ENCODE measurements around the gene TIMD4.

DNA sequence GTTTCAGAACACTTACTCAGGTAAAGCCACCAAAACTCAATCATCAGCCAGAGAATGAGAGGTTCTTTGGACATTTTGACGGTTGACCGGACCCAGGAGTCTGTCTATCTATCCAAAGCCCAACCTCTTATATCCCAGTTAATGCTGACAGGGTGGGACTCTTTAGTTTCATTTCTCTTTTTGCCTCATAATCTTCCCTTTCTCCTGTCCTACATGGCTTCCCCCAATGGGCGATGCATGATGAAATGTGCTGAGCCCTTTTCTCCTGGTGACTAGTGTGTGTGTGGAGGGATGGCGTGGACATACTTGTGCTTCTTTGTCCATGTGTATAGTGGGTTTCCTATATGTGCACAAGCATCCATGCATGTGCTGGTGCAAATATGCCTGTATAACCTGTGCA, at the start of gene TIMD4:
- TF ChIP-seq, protein P1, sequence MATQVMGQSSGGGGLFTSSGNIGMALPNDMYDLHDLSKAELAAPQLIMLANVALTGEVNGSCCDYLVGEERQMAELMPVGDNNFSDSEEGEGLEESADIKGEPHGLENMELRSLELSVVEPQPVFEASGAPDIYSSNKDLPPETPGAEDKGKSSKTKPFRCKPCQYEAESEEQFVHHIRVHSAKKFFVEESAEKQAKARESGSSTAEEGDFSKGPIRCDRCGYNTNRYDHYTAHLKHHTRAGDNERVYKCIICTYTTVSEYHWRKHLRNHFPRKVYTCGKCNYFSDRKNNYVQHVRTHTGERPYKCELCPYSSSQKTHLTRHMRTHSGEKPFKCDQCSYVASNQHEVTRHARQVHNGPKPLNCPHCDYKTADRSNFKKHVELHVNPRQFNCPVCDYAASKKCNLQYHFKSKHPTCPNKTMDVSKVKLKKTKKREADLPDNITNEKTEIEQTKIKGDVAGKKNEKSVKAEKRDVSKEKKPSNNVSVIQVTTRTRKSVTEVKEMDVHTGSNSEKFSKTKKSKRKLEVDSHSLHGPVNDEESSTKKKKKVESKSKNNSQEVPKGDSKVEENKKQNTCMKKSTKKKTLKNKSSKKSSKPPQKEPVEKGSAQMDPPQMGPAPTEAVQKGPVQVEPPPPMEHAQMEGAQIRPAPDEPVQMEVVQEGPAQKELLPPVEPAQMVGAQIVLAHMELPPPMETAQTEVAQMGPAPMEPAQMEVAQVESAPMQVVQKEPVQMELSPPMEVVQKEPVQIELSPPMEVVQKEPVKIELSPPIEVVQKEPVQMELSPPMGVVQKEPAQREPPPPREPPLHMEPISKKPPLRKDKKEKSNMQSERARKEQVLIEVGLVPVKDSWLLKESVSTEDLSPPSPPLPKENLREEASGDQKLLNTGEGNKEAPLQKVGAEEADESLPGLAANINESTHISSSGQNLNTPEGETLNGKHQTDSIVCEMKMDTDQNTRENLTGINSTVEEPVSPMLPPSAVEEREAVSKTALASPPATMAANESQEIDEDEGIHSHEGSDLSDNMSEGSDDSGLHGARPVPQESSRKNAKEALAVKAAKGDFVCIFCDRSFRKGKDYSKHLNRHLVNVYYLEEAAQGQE (IDR thresholded peaks at IDR 0.05; ENCODE audit: low read depth) = no peak
- TF ChIP-seq EP300 (IDR thresholded peaks at IDR 0.05; ENCODE audit: borderline replicate concordance) = no peak
- TF ChIP-seq ZBTB7A (IDR thresholded peaks at IDR 0.05; ENCODE audit: low read depth) = no peak
- TF ChIP-seq CEBPB (IDR thresholded peaks at IDR 0.05) = no peak
- no peak for TF ChIP-seq MAX (IDR thresholded peaks at IDR 0.05)
- TF ChIP-seq RAD21 (IDR thresholded peaks at IDR 0.05; ENCODE audit: low read depth) = no peak
- TF ChIP-seq TAF1 (IDR thresholded peaks at IDR 0.05; ENCODE audit: low read depth) = no peak
- TF ChIP-seq TCF12 (IDR thresholded peaks at IDR 0.05; ENCODE audit: low read depth) = no peak
- no peak for TF ChIP-seq YY1 (IDR thresholded peaks at IDR 0.05; ENCODE audit: low read depth)
- TF ChIP-seq EGR1 (IDR thresholded peaks at IDR 0.05) = no peak
- no peak for TF ChIP-seq TEAD4 (IDR thresholded peaks at IDR 0.05)

Measured in Ishikawa (cell line).